CD8-positive, alpha-beta memory T cell (primary cell): ENCODE data around the gene CAPN3. TPM values are rescaled to one million over a fixed set of nuclear protein-coding genes. Genes with fewer than 3 reads are reported as not detected.

Experiments used
- CTCF ChIA-PET: fragments of 350-600 bp; sonication (Branson Sonifier 250); formaldehyde crosslinking; loops from one replicate; lab custom pipeline; 2021; ENCODE audit warnings: antibody characterized with exemption; lab: Charles Lee
- POLR2A ChIA-PET: fragments of 350-600 bp; sonication (Branson Sonifier 250); formaldehyde crosslinking; loops from one replicate; lab custom pipeline; 2021; ENCODE audit warnings: antibody characterized with exemption; lab: Charles Lee
- DNase-seq, 5 donors: peaks; one replicate each; pipeline versions ENCODE4 v3.0.0 to v3.0.0-alpha.2; 2020 to 2022; ENCODE audit warnings: mixed read lengths in 1 of 5
- H3K27ac ChIP-seq: one replicate; pipeline ENCODE4 v1.7.0; 2013; ENCODE audit warnings: low read depth, mild to moderate bottlenecking, low read length, moderate library complexity
- H3K27me3 ChIP-seq: 2 replicates; pipeline ENCODE4 v1.7.0; 2013; ENCODE audit warnings: low read length, mild to moderate bottlenecking; ENCODE audit not compliant: insufficient read depth, poor library complexity, severe bottlenecking
- H3K36me3 ChIP-seq: 2 replicates; pipeline ENCODE4 v1.7.0; 2013; ENCODE audit warnings: mild to moderate bottlenecking, low read length, moderate library complexity; ENCODE audit not compliant: insufficient read depth
- H3K4me1 ChIP-seq: 2 replicates; pipeline ENCODE4 v1.7.0; 2013; ENCODE audit warnings: mild to moderate bottlenecking, low read length, moderate library complexity; ENCODE audit not compliant: insufficient read depth
- H3K4me3 ChIP-seq: 2 replicates; pipeline ENCODE4 v1.7.0; 2013; ENCODE audit warnings: mild to moderate bottlenecking, low read length
- H3K9me3 ChIP-seq: 2 replicates; pipeline ENCODE4 v1.7.0; 2013; ENCODE audit warnings: mild to moderate bottlenecking, low read length
- H3K27ac Mint-ChIP-seq, 8 donors: one replicate each; pipeline ENCODE4 v1.8.0; 2020 to 2021; ENCODE audit warnings: mixed read lengths in 8 of 8, mild to moderate bottlenecking in 6 of 8, inconsistent platforms in 3 of 8, moderate library complexity in 3 of 8
- H3K27me3 Mint-ChIP-seq, 2 donors: one replicate each; pipeline ENCODE4 v1.8.0; 2020 to 2021; ENCODE audit warnings: mixed read lengths in 2 of 2, mild to moderate bottlenecking in 1 of 2, moderate library complexity in 1 of 2
- H3K36me3 Mint-ChIP-seq, 3 donors: one replicate each; pipeline ENCODE4 v1.8.0; 2020 to 2021; ENCODE audit warnings: mixed read lengths in 3 of 3, inconsistent platforms in 1 of 3, mild to moderate bottlenecking in 1 of 3
- H3K4me1 Mint-ChIP-seq, 3 donors: one replicate each; pipeline ENCODE4 v1.8.0; 2020 to 2021; ENCODE audit warnings: mixed read lengths in 3 of 3, inconsistent platforms in 1 of 3, mild to moderate bottlenecking in 1 of 3
- H3K4me3 Mint-ChIP-seq, 7 donors: one replicate each; pipeline ENCODE4 v1.8.0; 2020 to 2021; ENCODE audit warnings: mixed read lengths in 7 of 7, mild to moderate bottlenecking in 6 of 7, moderate library complexity in 4 of 7, inconsistent platforms in 2 of 7
- H3K9me3 Mint-ChIP-seq, 5 donors: one replicate each; pipeline ENCODE4 v1.8.0; 2020 to 2022; ENCODE audit warnings: mixed read lengths in 5 of 5, mild to moderate bottlenecking in 3 of 5, moderate library complexity in 2 of 5, inconsistent platforms in 1 of 5
- polyA plus RNA-seq: library from polyadenylated mRNA; unstranded; fragments of 300-500 nt; fragmentation: Illumina TruSeq; gene quantifications from one replicate; pipeline ENCODE4 v1.2.3, GENCODE V29; 2021
- total RNA-seq, 2 experiments: library from RNA; stranded (reverse); gene quantifications; one replicate each; pipeline ENCODE4 v1.2.3, GENCODE V29; 2021

Gene CAPN3
- total and polyA plus RNA-seq, 3 experiments from 2014 or later: 1.1 to 4.3 (median 3.3) TPM

- Histone ChIP-seq H3K9me3 (no peaks in the 10 kb centered on the region), H3K36me3 (peaks cover 5% of the 10 kb centered on the region), H3K27ac (no peak overlapping the region), H3K4me3 (no peak overlapping the region), H3K4me1 (no peaks in the 10 kb centered on the region), H3K27me3 (no peaks in the 10 kb centered on the region)
- Mint-ChIP-seq H3K27ac (peak overlapping the region in 4 of 8 donors; percentile 13 to 75 (median 50)), H3K4me1 (peaks cover 8 to 18% (median 13%) of the 10 kb centered on the region in 3 donors), H3K4me3 (no peak overlapping the region), H3K27me3 (no peaks in the 10 kb centered on the region), H3K36me3 (peaks cover 0 to 33% (median 8%) of the 10 kb centered on the region in 3 donors), H3K9me3 (no peaks in the 10 kb centered on the region)
- CTCF ChIA-PET: interaction anchor here (0.7 to 1.5 kb wide), 2 partner anchors 15 to 676 kb away, joined by 3 to 4 read pairs; no protein-coding TSS in a partner anchor
- POLR2A ChIA-PET: no interaction called here
- DNase-seq: no peak
These were observed 98.4 kb downstream of the CAPN3 start for GRCh38 chr15:42457445-42458442.

- Mint-ChIP-seq H3K4me3 (no peak overlapping the region), H3K27me3 (no peaks in the 10 kb centered on the region), H3K4me1 (peaks cover 5 to 22% (median 13%) of the 10 kb centered on the region in 3 donors), H3K27ac (no peak overlapping the region), H3K9me3 (no peaks in the 10 kb centered on the region), H3K36me3 (peaks cover 4 to 52% (median 12%) of the 10 kb centered on the region in 3 donors)
- H3K36me3 ChIP-seq: peaks cover 10% of the 10 kb centered on the region
- H3K4me3 ChIP-seq: no peak overlapping the region
- ChIA-PET CTCF (no interaction called here), POLR2A (no interaction called here)
- no peaks in the 10 kb centered on the region for H3K27me3 ChIP-seq
- DNase-seq: no peak
- no peaks in the 10 kb centered on the region for H3K4me1 ChIP-seq
- H3K27ac ChIP-seq: no peak overlapping the region
- no peaks in the 10 kb centered on the region for H3K9me3 ChIP-seq
These were observed 102.0 kb downstream of the CAPN3 start for GRCh38 chr15:42461261-42461660.

Other genes starting within 250 kb of the CAPN3 start
- not detected for gene PLA2G4F, start 202.9 kb upstream of the CAPN3 start, total RNA-seq
- not detected for gene PLA2G4F, start 202.9 kb upstream of the CAPN3 start, polyA plus RNA-seq
- gene VPS39, start 151.2 kb upstream of the CAPN3 start, total RNA-seq: 10 to 100 TPM; 45.5 to 49.2 TPM
- 39.2 TPM for gene VPS39, start 151.2 kb upstream of the CAPN3 start, polyA plus RNA-seq
- 10 to 100 TPM; 18.0 to 19.0 TPM for gene GANC, start 86.3 kb upstream of the CAPN3 start, total RNA-seq
- gene GANC, start 86.3 kb upstream of the CAPN3 start, polyA plus RNA-seq: 12.2 TPM
- gene TMEM87A, start 86.1 kb upstream of the CAPN3 start, total RNA-seq: 10 to 100 TPM; 44.6 to 47.2 TPM
- gene TMEM87A, start 86.1 kb upstream of the CAPN3 start, polyA plus RNA-seq: 66.3 TPM
- 10 to 100 TPM; 48.5 to 50.0 TPM for gene ZNF106, start 131.6 kb downstream of the CAPN3 start, total RNA-seq
- 51.6 TPM for gene ZNF106, start 131.6 kb downstream of the CAPN3 start, polyA plus RNA-seq
- 10 to 100 TPM; 48.1 to 54.4 TPM for gene SNAP23, start 136.1 kb downstream of the CAPN3 start, total RNA-seq
- 59.5 TPM for gene SNAP23, start 136.1 kb downstream of the CAPN3 start, polyA plus RNA-seq
- gene LRRC57, start 189.3 kb downstream of the CAPN3 start, total RNA-seq: 10 to 100 TPM; 23.7 to 24.7 TPM
- gene LRRC57, start 189.3 kb downstream of the CAPN3 start, polyA plus RNA-seq: 6.8 TPM
- 10 to 100 TPM; 56.7 to 56.8 TPM for gene HAUS2, start 189.3 kb downstream of the CAPN3 start, total RNA-seq
- 33.4 TPM for gene HAUS2, start 189.3 kb downstream of the CAPN3 start, polyA plus RNA-seq
- gene STARD9, start 216.1 kb downstream of the CAPN3 start, total RNA-seq: 1 to 10 TPM; 6.5 to 7.6 TPM
- 1.3 TPM for gene STARD9, start 216.1 kb downstream of the CAPN3 start, polyA plus RNA-seq